Caco-2 (cell line): ENCODE results near the gene N4BP2. TPM values are rescaled to one million over a fixed set of nuclear protein-coding genes. Genes with fewer than 3 reads are reported as not detected.

ENCODE experiments used
- BruUV-seq: library from RNA; stranded (reverse); fragments of 400-500 nt; replicated peaks from 2 replicates; lab custom pipeline; 2021; lab: Mats Ljungman, UMichigan
- CTCF ChIA-PET: fragments of 300-600 bp; sonication (Branson Sonifier 250); formaldehyde crosslinking; loops from one replicate; lab custom pipeline; 2022; ENCODE audit warnings: antibody characterized with exemption; lab: Charles Lee
- POLR2A ChIA-PET: fragments of 300-600 bp; sonication (Branson Sonifier 250); formaldehyde crosslinking; loops from one replicate; lab custom pipeline; 2022; ENCODE audit warnings: antibody characterized with exemption; lab: Charles Lee
- DNase-seq, 2 experiments: peaks; one replicate each; pipeline versions ENCODE4 v3.0.0 to v3.0.0-alpha.2; 2020 to 2022
- H3K27me3 ChIP-seq: replicated peaks from 2 replicates; pipeline ENCODE4 v1.6.0; 2011; ENCODE audit warnings: low read length; ENCODE audit not compliant: control insufficient read depth, insufficient read depth
- H3K36me3 ChIP-seq: 2 replicates; pipeline ENCODE4 v1.5.1; 2011; ENCODE audit warnings: low read length; ENCODE audit not compliant: control insufficient read depth, insufficient read depth
- H3K4me1 ChIP-seq: fragments of 250-450 bp; sonication (Bioruptor Pico); 2 replicates; pipeline ENCODE4 v1.5.1; 2020; ENCODE audit warnings: mild to moderate bottlenecking
- H3K4me3 ChIP-seq: 2 replicates; pipeline ENCODE4 v1.5.1; 2011; ENCODE audit warnings: low read depth, mild to moderate bottlenecking, control low read depth, low read length
- H3K9me3 ChIP-seq: fragments of 250-450 bp; sonication (Bioruptor Pico); 2 replicates; pipeline ENCODE4 v1.5.1; 2020; ENCODE audit warnings: mild to moderate bottlenecking, moderate library complexity
- H3K27ac Mint-ChIP-seq: one replicate; pipeline ENCODE4 v1.8.0; 2022; ENCODE audit warnings: mixed read lengths; ENCODE audit not compliant: unreplicated experiment
- H3K27me3 Mint-ChIP-seq: one replicate; pipeline ENCODE4 v1.8.0; 2022; ENCODE audit warnings: mixed read lengths; ENCODE audit not compliant: insufficient read depth, unreplicated experiment
- H3K36me3 Mint-ChIP-seq: one replicate; pipeline ENCODE4 v1.8.0; 2022; ENCODE audit warnings: mild to moderate bottlenecking, mixed read lengths; ENCODE audit not compliant: insufficient read depth, unreplicated experiment
- H3K4me1 Mint-ChIP-seq: one replicate; pipeline ENCODE4 v1.8.0; 2022; ENCODE audit warnings: low read depth, mixed read lengths; ENCODE audit not compliant: unreplicated experiment
- H3K4me3 Mint-ChIP-seq: one replicate; pipeline ENCODE4 v1.8.0; 2022; ENCODE audit warnings: mild to moderate bottlenecking, moderate library complexity, mixed read lengths; ENCODE audit not compliant: unreplicated experiment
- H3K9me3 Mint-ChIP-seq: one replicate; pipeline ENCODE4 v1.8.0; 2022; ENCODE audit warnings: mixed read lengths; ENCODE audit not compliant: unreplicated experiment
- intact Hi-C: fragments of 100-400 bp; cut with micrococcal nuclease; formaldehyde crosslinking; loops from one replicate; pipeline ENCODE4 v1.10.0; 2022; ENCODE audit not compliant: unreplicated experiment
- total RNA-seq: library from RNA; stranded (reverse); gene quantifications from 2 replicates; pipeline ENCODE4 v1.2.3, GENCODE V29; 2022
- TF ChIP-seq, protein P1 (sequence below), 2 experiments: fragments of 200-600 bp in 1 of 2; IDR thresholded peaks; 1 replicate in 1 of 2; 2 replicates in 1 of 2; pipeline versions ENCODE4 v1.5.1 to v1.8.0; 2011 to 2022; ENCODE audit warnings: antibody characterized with exemption in 1 of 2, control low read depth in 1 of 2, inconsistent platforms in 1 of 2, low read depth in 1 of 2, low read length in 1 of 2, mild to moderate bottlenecking in 1 of 2, moderate library complexity in 1 of 2; ENCODE audit not compliant: insufficient read depth in 1 of 2, severe bottlenecking in 1 of 2, unreplicated experiment in 1 of 2

N4BP2 gene
- total RNA-seq, 1 experiment from 2014 or later: 28.7 TPM

DNA sequence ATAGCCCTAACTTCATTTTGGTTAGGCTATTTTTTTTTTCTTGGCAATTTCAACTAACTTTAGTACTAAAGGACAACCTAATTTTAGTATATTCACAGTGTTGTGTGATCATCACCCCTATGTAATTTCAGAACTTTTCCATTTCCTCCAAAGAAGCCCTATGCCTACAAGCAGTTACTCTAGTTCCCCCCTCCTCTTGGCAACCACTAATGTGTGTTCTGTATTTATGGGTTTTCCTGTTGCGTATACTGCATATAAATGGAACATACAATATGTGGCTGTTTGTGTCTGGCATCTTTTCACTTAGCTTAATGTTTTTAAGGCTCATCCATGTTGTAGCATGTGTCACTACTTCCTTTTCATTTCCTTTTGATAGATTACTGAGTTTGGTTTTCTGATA is 57.6 kb downstream of the N4BP2 start:
- Histone ChIP-seq H3K4me1 (no peaks in the 10 kb centered on the region), H3K27me3 (no peaks in the 10 kb centered on the region), H3K4me3 (no peak overlapping the region), H3K36me3 (no peaks in the 10 kb centered on the region), H3K9me3 (no peaks in the 10 kb centered on the region)
- H3K36me3 Mint-ChIP-seq: peaks cover 28% of the 10 kb centered on the region
- H3K27me3 Mint-ChIP-seq: no peaks in the 10 kb centered on the region
- H3K27ac Mint-ChIP-seq: no peak overlapping the region
- H3K4me3 Mint-ChIP-seq: no peak overlapping the region
- H3K4me1 Mint-ChIP-seq: no peaks in the 10 kb centered on the region
- BruUV-seq: no TSS peak
- POLR2A ChIA-PET: interaction anchor here (0.6 kb wide), 1 partner anchor 9 kb away, joined by 3 read pairs; no protein-coding TSS in a partner anchor
- intact Hi-C loops: no loop called here
- CTCF ChIA-PET: no interaction called here
- no peak for DNase-seq
- H3K9me3 Mint-ChIP-seq: no peaks in the 10 kb centered on the region
- TF ChIP-seq, protein P1, sequence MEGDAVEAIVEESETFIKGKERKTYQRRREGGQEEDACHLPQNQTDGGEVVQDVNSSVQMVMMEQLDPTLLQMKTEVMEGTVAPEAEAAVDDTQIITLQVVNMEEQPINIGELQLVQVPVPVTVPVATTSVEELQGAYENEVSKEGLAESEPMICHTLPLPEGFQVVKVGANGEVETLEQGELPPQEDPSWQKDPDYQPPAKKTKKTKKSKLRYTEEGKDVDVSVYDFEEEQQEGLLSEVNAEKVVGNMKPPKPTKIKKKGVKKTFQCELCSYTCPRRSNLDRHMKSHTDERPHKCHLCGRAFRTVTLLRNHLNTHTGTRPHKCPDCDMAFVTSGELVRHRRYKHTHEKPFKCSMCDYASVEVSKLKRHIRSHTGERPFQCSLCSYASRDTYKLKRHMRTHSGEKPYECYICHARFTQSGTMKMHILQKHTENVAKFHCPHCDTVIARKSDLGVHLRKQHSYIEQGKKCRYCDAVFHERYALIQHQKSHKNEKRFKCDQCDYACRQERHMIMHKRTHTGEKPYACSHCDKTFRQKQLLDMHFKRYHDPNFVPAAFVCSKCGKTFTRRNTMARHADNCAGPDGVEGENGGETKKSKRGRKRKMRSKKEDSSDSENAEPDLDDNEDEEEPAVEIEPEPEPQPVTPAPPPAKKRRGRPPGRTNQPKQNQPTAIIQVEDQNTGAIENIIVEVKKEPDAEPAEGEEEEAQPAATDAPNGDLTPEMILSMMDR (IDR thresholded peaks at IDR 0.05; ENCODE audit: insufficient read depth in 1 of 2, low read depth in 1 of 2, low read length in 1 of 2, severe bottlenecking in 1 of 2, unreplicated experiment in 1 of 2): no peak

GRCh38 chr4:40118861-40119260 is 62.2 kb downstream of the N4BP2 start:
- POLR2A ChIA-PET: no interaction called here
- intact Hi-C loops: no loop called here
- DNase-seq: no peak
- no peaks in the 10 kb centered on the region for H3K4me1 ChIP-seq
- no peaks in the 10 kb centered on the region for H3K36me3 ChIP-seq
- H3K4me1 Mint-ChIP-seq: no peaks in the 10 kb centered on the region
- H3K4me3 ChIP-seq: no peak overlapping the region
- CTCF ChIA-PET: no interaction called here
- no peaks in the 10 kb centered on the region for H3K9me3 ChIP-seq
- BruUV-seq: no TSS peak
- H3K36me3 Mint-ChIP-seq: peaks cover 29% of the 10 kb centered on the region
- H3K27me3 ChIP-seq: no peaks in the 10 kb centered on the region
- H3K27me3 Mint-ChIP-seq: no peaks in the 10 kb centered on the region
- no peak overlapping the region for H3K27ac Mint-ChIP-seq
- no peaks in the 10 kb centered on the region for H3K9me3 Mint-ChIP-seq
- TF ChIP-seq, protein P1 (IDR thresholded peaks at IDR 0.05; ENCODE audit: insufficient read depth in 1 of 2, low read depth in 1 of 2, low read length in 1 of 2, severe bottlenecking in 1 of 2, unreplicated experiment in 1 of 2): no peak
- no peak overlapping the region for H3K4me3 Mint-ChIP-seq

DNA sequence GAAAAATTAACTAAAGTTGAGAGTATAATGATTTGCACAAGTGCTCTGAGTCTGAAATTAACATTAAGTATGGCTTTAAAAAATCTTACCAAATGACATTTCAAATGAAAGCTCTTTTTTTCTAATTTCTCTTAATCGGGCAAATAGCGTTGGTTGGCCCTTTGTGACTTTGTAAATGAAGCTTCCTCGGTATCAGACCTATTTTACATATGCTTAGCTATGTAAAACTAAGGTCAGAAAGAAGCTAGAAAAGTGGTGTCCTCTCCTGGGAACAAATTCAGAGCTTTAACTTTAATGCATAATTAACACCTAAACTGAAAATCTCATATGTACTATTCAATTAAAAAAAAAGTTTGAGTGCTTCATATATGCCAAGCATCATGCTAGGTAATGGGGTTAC is 62.7 kb downstream of the N4BP2 start:
- H3K4me1 Mint-ChIP-seq: no peaks in the 10 kb centered on the region
- H3K27me3 Mint-ChIP-seq: no peaks in the 10 kb centered on the region
- H3K4me1 ChIP-seq: no peaks in the 10 kb centered on the region
- TF ChIP-seq, protein P1 (IDR thresholded peaks at IDR 0.05; ENCODE audit: insufficient read depth in 1 of 2, low read depth in 1 of 2, low read length in 1 of 2, severe bottlenecking in 1 of 2, unreplicated experiment in 1 of 2): no peak
- no peaks in the 10 kb centered on the region for H3K9me3 Mint-ChIP-seq
- H3K27me3 ChIP-seq: no peaks in the 10 kb centered on the region
- H3K4me3 ChIP-seq: no peak overlapping the region
- ChIA-PET CTCF (no interaction called here), POLR2A (no interaction called here)
- H3K4me3 Mint-ChIP-seq: no peak overlapping the region
- H3K9me3 ChIP-seq: no peaks in the 10 kb centered on the region
- BruUV-seq: no TSS peak
- H3K36me3 ChIP-seq: no peaks in the 10 kb centered on the region
- peaks cover 29% of the 10 kb centered on the region for H3K36me3 Mint-ChIP-seq
- no peak overlapping the region for H3K27ac Mint-ChIP-seq
- intact Hi-C loops: no loop called here
- no peak for DNase-seq
